Spleen (tissue), 11 donors: ENCODE measurements around the gene SPAAR. TPM values are rescaled to one million over a fixed set of nuclear protein-coding genes. Genes with fewer than 3 reads are reported as not detected.

ENCODE experiments used
- DNase-seq: peaks from one replicate; pipeline ENCODE4 v3.0.0-alpha.2; 2020
- H3K27ac ChIP-seq, 8 donors: fragments of 200-600 bp; sonication (generic) in 7 of 8; 1 replicate in 4 of 8; 2 replicates in 4 of 8; pipeline versions ENCODE4 v1.5.0 to v1.8.0; 2016 to 2021; ENCODE audit warnings: inconsistent platforms in 4 of 8, mild to moderate bottlenecking in 4 of 8, moderate library complexity in 1 of 8
- H3K27me3 ChIP-seq, 7 donors: fragments of 200-600 bp; sonication (generic) in 6 of 7; replicated peaks in 1 of 7; 1 replicate in 4 of 7; 2 replicates in 3 of 7; pipeline versions ENCODE4 v1.5.0 to v1.8.0; 2016 to 2021; ENCODE audit warnings: inconsistent platforms in 3 of 7, mild to moderate bottlenecking in 1 of 7
- H3K36me3 ChIP-seq, 6 donors: fragments of 200-600 bp; sonication (generic) in 5 of 6; 1 replicate in 4 of 6; 2 replicates in 2 of 6; pipeline versions ENCODE4 v1.5.0 to v1.8.0; 2016 to 2021; ENCODE audit warnings: inconsistent platforms in 2 of 6
- H3K4me1 ChIP-seq, 6 donors: fragments of 200-600 bp; sonication (generic) in 5 of 6; 1 replicate in 3 of 6; 2 replicates in 3 of 6; pipeline versions ENCODE4 v1.5.0 to v1.8.0; 2016 to 2021; ENCODE audit warnings: inconsistent platforms in 3 of 6
- H3K4me3 ChIP-seq, 8 donors: fragments of 200-600 bp; sonication (generic) in 7 of 8; 1 replicate in 4 of 8; 2 replicates in 4 of 8; pipeline versions ENCODE4 v1.5.0 to v1.8.0; 2016 to 2021; ENCODE audit warnings: inconsistent platforms in 4 of 8, mild to moderate bottlenecking in 4 of 8, moderate library complexity in 2 of 8
- H3K9me3 ChIP-seq, 8 donors: fragments of 200-600 bp; sonication (generic) in 7 of 8; 1 replicate in 4 of 8; 2 replicates in 4 of 8; pipeline versions ENCODE4 v1.5.0 to v1.8.0; 2016 to 2021; ENCODE audit warnings: inconsistent platforms in 4 of 8
- POLR2A ChIP-seq, 3 donors: fragments of 450-650 bp; IDR thresholded peaks; one replicate each; pipeline ENCODE4 v1.5.1; 2017; ENCODE audit warnings: antibody characterized with exemption in 3 of 3, mild to moderate bottlenecking in 1 of 3
- POLR2AphosphoS5 ChIP-seq, 3 donors: sonication (generic); formaldehyde crosslinking; IDR thresholded peaks; one replicate each; pipeline ENCODE4 v1.5.1; 2017; ENCODE audit warnings: antibody characterized with exemption in 3 of 3
- WGBS, 5 donors: extraction: QIAGEN DNeasy Blood & Tissue Kit in 3 of 5; methylation state at CpG; one replicate each; pipeline versions ENCODE4 v1.1.5 to v1.1.7; 2013 to 2018; 5-methylcytosine and 5-hydroxymethylcytosine counted together
- intact Hi-C: fragments of 100-400 bp; cut with DNase I; formaldehyde crosslinking; loops from one replicate; pipeline ENCODE4 v1.15.0; 2023; ENCODE audit warnings: low total_unique reads
- polyA plus RNA-seq, 3 donors: library from polyadenylated mRNA; stranded (reverse); fragments of 200-250 nt; gene quantifications; one replicate each; pipeline ENCODE4 v1.2.1, GENCODE V29; 2013
- total RNA-seq, 7 donors: library from RNA; depleted of rRNA in 3 of 7; stranded (reverse); fragments of >200 nt in 3 of 7; fragmentation: NEBNext Ultra II Directional in 4 of 7; extraction: Animal tissue kit (Norgen Biotek cat#: 25700) in 4 of 7; gene quantifications; one replicate each; pipeline versions ENCODE4 v1.1.0 to v1.2.1, GENCODE V29; 2016 to 2021
- donor health status: healthy with polysubstance abuse.
- donor health status: DM: no; HTN: no; CAD: no; lungs with moderate emphysema.
- donor health status: DM: no; HTN: no; CAD: no.
- donor health status: Bipolar disorder and iron deficiency.
- donor health status: healthy.
- donor health status: DM: no; HTN: no; CAD: no.
- donor health status: DM: yes; HTN: yes; CAD: no.

The SPAAR gene
- total and polyA plus RNA-seq, 10 donors: 0.46 to 3.8 (median 1.5) TPM

DNA sequence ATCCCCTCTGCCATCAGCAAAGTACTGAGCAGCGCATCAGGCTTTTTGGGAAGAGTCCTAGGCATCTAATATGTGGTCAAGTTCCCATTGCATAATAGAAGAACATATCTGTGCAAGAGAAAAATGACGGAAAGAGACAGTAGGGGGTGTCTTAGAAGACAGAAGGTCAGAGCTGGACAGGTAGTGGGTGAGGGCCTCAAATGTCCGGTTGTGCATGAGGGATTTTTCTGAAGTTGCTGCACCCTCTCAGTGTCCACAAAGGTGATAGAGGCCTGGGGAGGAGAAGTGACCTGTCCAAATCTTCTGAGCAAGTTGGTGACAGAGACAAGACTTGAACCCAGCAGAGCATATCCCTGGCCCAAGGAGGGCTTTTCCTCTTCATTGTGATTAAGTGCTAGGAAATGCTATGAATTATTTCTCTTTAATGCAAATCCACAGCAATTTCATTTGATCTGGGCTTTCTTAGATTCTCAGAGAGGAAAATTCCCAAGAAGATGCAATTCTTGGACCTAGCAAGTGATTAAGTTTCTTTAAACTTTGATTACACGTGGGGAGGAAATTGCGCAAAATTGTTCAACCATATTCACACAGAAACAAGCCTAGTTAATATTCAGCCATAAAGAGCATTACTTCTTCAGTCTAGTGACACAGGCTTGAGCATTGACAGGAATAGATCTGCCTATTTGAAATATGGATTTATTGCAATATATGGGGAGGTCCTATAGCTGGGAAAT lies 49.0 kb downstream of the SPAAR start, which contains the start of gene OR2S2:
TSS of gene OR2S2 (minus strand) at position 51 of the 734 bp plus-strand sequence. CDS start 56 bp downstream, outside the sequence.
- H3K9me3 ChIP-seq: no peaks in the 10 kb centered on the region
- DNase-seq: no peak
- peaks cover 0 to 44% (median 0%) of the 10 kb centered on the region in 7 donors for H3K27me3 ChIP-seq
- TF ChIP-seq POLR2AphosphoS5 (IDR thresholded peaks at IDR 0.05) (no peak), POLR2A (IDR thresholded peaks at IDR 0.05) (no peak)
- H3K27ac ChIP-seq: no peak within 1 kb of the TSS
- no peaks in the 10 kb centered on the region for H3K36me3 ChIP-seq
- intact Hi-C loops: loop anchor here (5.0 kb wide), 1 partner anchor 64 kb away; no protein-coding TSS in a partner anchor
- peaks cover 0 to 8% (median 5%) of the 10 kb centered on the region in 6 donors for H3K4me1 ChIP-seq
- H3K4me3 ChIP-seq: no peak within 1 kb of the TSS
- 70 to 82% (median 77%) methylated on average over 5 of the region's 5 CpGs for WGBS, 5 donors

DNA sequence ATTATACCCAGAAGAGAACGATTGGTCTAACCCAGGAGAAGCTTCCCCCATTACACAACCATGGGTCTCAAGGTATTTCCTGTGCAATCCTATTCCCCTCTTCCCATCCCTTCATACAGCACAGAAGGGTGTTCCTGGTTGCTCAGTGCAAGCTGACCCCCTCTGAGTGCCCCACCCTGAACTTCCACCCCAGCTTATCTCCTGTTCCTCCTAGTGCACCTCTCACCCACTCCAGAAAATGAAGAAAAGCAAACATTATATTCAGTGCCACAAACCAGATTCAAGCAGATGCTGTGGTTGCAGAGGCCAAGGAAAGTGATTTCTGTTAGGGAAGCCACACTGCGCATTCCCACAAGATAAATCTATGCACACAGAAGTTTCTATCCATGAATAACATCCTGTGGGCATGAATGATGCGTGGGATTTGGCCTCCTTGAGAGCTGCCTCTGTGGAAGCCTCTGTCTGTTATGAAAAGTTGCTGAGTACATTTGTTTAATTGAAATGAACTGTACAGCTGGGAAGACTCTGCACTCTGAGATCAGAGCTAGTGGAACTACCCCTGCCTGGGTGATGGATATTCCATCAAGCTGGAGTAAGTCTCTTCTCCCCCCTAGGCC lies 50.9 kb downstream of the SPAAR start:
- WGBS, 5 donors: 43 to 69% (median 52%) methylated on average over 3 of the region's 3 CpGs
- intact Hi-C loops: no loop called here
- Histone ChIP-seq H3K9me3 (no peaks in the 10 kb centered on the region), H3K4me1 (peaks cover 0 to 1% (median under 1%) of the 10 kb centered on the region in 6 donors), H3K36me3 (no peaks in the 10 kb centered on the region), H3K4me3 (no peak overlapping the region), H3K27me3 (peaks cover 0 to 39% (median 0%) of the 10 kb centered on the region in 7 donors), H3K27ac (no peak overlapping the region)
- no peak for DNase-seq
- TF ChIP-seq POLR2A (IDR thresholded peaks at IDR 0.05): no peak

Other genes with a start within 250 kb of the SPAAR start
- 1 to 10 TPM in 6 of 7 donors, under 1 TPM in 1; 0.95 to 2.8 (median 1.4) TPM for gene ARHGEF39, start 244.3 kb upstream of the SPAAR start, total RNA-seq
- gene ARHGEF39, start 244.3 kb upstream of the SPAAR start, polyA plus RNA-seq: 1 to 10 TPM in 2 of 3 donors, under 1 TPM in 1; 0.89 to 2.9 (median 1.1) TPM
- gene CA9, start 235.6 kb upstream of the SPAAR start, total RNA-seq: not detected
- under 1 TPM in 2 of 3 donors, not detected in 1; 0.26 to 0.30 TPM for gene CA9, start 235.6 kb upstream of the SPAAR start, polyA plus RNA-seq
- gene TPM2, start 219.6 kb upstream of the SPAAR start, total RNA-seq: 100 to 1,000 TPM in 2 of 7 donors, 10 to 100 TPM in 5; 43.1 to 231 (median 79.2) TPM
- gene TPM2, start 219.6 kb upstream of the SPAAR start, polyA plus RNA-seq: 100 to 1,000 TPM; 148 to 237 (median 190) TPM
- gene TLN1, start 177.3 kb upstream of the SPAAR start, total RNA-seq: 100 to 1,000 TPM; 356 to 881 (median 592) TPM
- 100 to 1,000 TPM in 1 of 3 donors, 10 to 100 TPM in 2; 79.9 to 122 (median 95.5) TPM for gene TLN1, start 177.3 kb upstream of the SPAAR start, polyA plus RNA-seq
- 10 to 100 TPM; 21.8 to 35.9 (median 26.0) TPM for gene CREB3, start 176.8 kb upstream of the SPAAR start, total RNA-seq
- gene CREB3, start 176.8 kb upstream of the SPAAR start, polyA plus RNA-seq: 10 to 100 TPM; 14.7 to 26.7 (median 20.9) TPM
- 100 to 1,000 TPM in 1 of 7 donors, 10 to 100 TPM in 6; 70.5 to 111 (median 74.3) TPM for gene GBA2, start 160.3 kb upstream of the SPAAR start, total RNA-seq
- gene GBA2, start 160.3 kb upstream of the SPAAR start, polyA plus RNA-seq: 10 to 100 TPM; 22.8 to 40.9 (median 37.9) TPM
- gene RGP1, start 160.2 kb upstream of the SPAAR start, total RNA-seq: 10 to 100 TPM; 19.7 to 29.2 (median 22.0) TPM
- gene RGP1, start 160.2 kb upstream of the SPAAR start, polyA plus RNA-seq: 1 to 10 TPM; 2.2 to 9.5 (median 2.5) TPM
- not detected for gene MSMP, start 155.2 kb upstream of the SPAAR start, total RNA-seq
- 1 to 10 TPM in 1 of 3 donors, under 1 TPM in 2; 0.58 to 1.6 (median 0.63) TPM for gene MSMP, start 155.2 kb upstream of the SPAAR start, polyA plus RNA-seq
- 10 to 100 TPM in 2 of 7 donors, 1 to 10 TPM in 5; 6.7 to 17.1 (median 9.2) TPM for gene NPR2, start 117.9 kb upstream of the SPAAR start, total RNA-seq
- 1 to 10 TPM; 5.8 to 7.8 (median 7.3) TPM for gene NPR2, start 117.9 kb upstream of the SPAAR start, polyA plus RNA-seq
- 1 to 10 TPM; 1.1 to 4.5 (median 2.3) TPM for gene SPAG8, start 97.2 kb upstream of the SPAAR start, total RNA-seq
- gene SPAG8, start 97.2 kb upstream of the SPAAR start, polyA plus RNA-seq: 1 to 10 TPM; 1.7 to 2.5 (median 1.7) TPM
- gene HINT2, start 94.4 kb upstream of the SPAAR start, total RNA-seq: 10 to 100 TPM; 20.1 to 32.4 (median 23.0) TPM
- 10 to 100 TPM; 60.0 to 73.6 (median 69.6) TPM for gene HINT2, start 94.4 kb upstream of the SPAAR start, polyA plus RNA-seq
- gene FAM221B, start 80.8 kb upstream of the SPAAR start, total RNA-seq: not detected
- not detected for gene FAM221B, start 80.8 kb upstream of the SPAAR start, polyA plus RNA-seq
- gene TMEM8B, start 80.3 kb upstream of the SPAAR start, total RNA-seq: 1 to 10 TPM; 2.9 to 9.8 (median 5.9) TPM
- 1 to 10 TPM; 3.2 to 8.8 (median 7.2) TPM for gene TMEM8B, start 80.3 kb upstream of the SPAAR start, polyA plus RNA-seq
- not detected for gene OR13J1, start 39.1 kb upstream of the SPAAR start, total RNA-seq
- not detected for gene OR13J1, start 39.1 kb upstream of the SPAAR start, polyA plus RNA-seq
- 1 to 10 TPM in 2 of 7 donors, under 1 TPM in 1, not detected in 4; 0.65 to 2.5 (median 1.6) TPM for gene HRCT1, start 3.3 kb upstream of the SPAAR start, total RNA-seq
- gene HRCT1, start 3.3 kb upstream of the SPAAR start, polyA plus RNA-seq: 1 to 10 TPM in 1 of 3 donors, under 1 TPM in 2; 0.52 to 1.1 (median 0.70) TPM
- gene OR2S2, start 48.7 kb downstream of the SPAAR start, total RNA-seq: not detected
- gene OR2S2, start 48.7 kb downstream of the SPAAR start, polyA plus RNA-seq: not detected
- 10 to 100 TPM in 4 of 7 donors, 1 to 10 TPM in 3; 9.3 to 16.0 (median 12.5) TPM for gene RECK, start 127.4 kb downstream of the SPAAR start, total RNA-seq
- 1 to 10 TPM; 2.7 to 3.6 (median 3.4) TPM for gene RECK, start 127.4 kb downstream of the SPAAR start, polyA plus RNA-seq
- 10 to 100 TPM; 25.4 to 72.1 (median 42.1) TPM for gene GLIPR2, start 227.2 kb downstream of the SPAAR start, total RNA-seq
- gene GLIPR2, start 227.2 kb downstream of the SPAAR start, polyA plus RNA-seq: 10 to 100 TPM; 25.2 to 37.5 (median 30.3) TPM